ENCODE results near the gene WWP2. TPM values are rescaled to one million over a fixed set of nuclear protein-coding genes. Genes with fewer than 3 reads are reported as not detected.
"Not testable (repeated sequence)": the region's sequence is repeated elsewhere in the genome, so short reads cannot be mapped to it uniquely, and the experiment has no call there.

WWP2 gene
- total and polyA plus RNA-seq, 4 donors = 24.3 to 39.0 (median 31.4) TPM

DNA sequence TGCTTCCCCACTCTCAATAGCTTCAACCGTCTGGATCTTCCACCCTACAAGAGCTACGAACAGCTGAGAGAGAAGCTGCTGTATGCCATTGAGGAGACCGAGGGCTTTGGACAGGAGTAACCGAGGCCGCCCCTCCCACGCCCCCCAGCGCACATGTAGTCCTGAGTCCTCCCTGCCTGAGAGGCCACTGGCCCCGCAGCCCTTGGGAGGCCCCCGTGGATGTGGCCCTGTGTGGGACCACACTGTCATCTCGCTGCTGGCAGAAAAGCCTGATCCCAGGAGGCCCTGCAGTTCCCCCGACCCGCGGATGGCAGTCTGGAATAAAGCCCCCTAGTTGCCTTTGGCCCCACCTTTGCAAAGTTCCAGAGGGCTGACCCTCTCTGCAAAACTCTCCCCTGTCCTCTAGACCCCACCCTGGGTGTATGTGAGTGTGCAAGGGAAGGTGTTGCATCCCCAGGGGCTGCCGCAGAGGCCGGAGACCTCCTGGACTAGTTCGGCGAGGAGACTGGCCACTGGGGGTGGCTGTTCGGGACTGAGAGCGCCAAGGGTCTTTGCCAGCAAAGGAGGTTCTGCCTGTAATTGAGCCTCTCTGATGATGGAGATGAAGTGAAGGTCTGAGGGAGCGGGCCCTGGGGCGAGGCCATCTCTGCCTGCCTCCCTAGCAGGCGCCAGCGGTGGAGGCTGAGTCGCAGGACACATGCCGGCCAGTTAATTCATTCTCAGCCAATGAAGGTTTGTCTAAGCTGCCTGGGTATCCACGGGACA lies 177.9 kb downstream of the WWP2 start:
- Histone ChIP-seq H3K4me3 (ENCODE audit: low read depth, low read length) (no peak overlapping the region), H3K27ac (ENCODE audit: low read depth, low read length) (no peak overlapping the region), H3K9me3 (ENCODE audit: control insufficient read depth, insufficient read depth, low read length) (no peaks in the 10 kb centered on the region), H3K27me3 (ENCODE audit: control insufficient read depth, insufficient read depth, low read length) (no peaks in the 10 kb centered on the region), H3K36me3 (ENCODE audit: control insufficient read depth, insufficient read depth, low read length) (peaks cover 70% of the 10 kb centered on the region), H3K4me1 (ENCODE audit: control insufficient read depth, insufficient read depth, low read length) (peaks cover 9% of the 10 kb centered on the region)
- DNase-seq (ENCODE audit: low read depth in 4 of 6, low spot score in 6 of 6) = no peak
- WGBS (ENCODE audit: insufficient coverage) = 96% methylated on average over 21 of the region's 26 CpGs

DNA sequence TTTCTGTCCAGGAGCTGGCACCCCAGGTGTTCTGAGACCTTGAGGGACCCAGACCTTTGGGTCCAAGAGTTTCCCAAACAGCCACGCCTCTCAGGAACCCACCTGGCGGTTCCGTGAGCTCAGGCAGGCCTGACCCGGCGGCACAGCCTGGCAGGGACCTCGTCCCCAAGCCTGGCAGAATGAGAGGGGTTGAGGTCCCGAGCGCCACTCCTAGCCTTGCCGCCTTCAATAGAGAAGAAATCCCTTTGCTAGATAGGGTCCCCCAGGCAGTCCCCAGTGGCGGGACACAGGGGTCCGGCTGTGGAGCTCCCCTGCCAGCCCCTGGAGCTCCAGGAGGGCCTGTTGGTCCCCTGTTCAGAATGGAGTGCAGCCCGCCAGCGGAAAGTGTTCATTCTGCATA lies 178.5 kb downstream of the WWP2 start:
- Histone ChIP-seq H3K9me3 (ENCODE audit: control insufficient read depth, insufficient read depth, low read length) (no peaks in the 10 kb centered on the region), H3K4me3 (ENCODE audit: low read depth, low read length) (no peak overlapping the region), H3K36me3 (ENCODE audit: control insufficient read depth, insufficient read depth, low read length) (peaks cover 63% of the 10 kb centered on the region), H3K27me3 (ENCODE audit: control insufficient read depth, insufficient read depth, low read length) (no peaks in the 10 kb centered on the region), H3K4me1 (ENCODE audit: control insufficient read depth, insufficient read depth, low read length) (peaks cover 9% of the 10 kb centered on the region), H3K27ac (ENCODE audit: low read depth, low read length) (no peak overlapping the region)
- DNase-seq (ENCODE audit: low read depth in 4 of 6, low spot score in 6 of 6) = no peak
- 96% methylated on average over 13 of the region's 13 CpGs for WGBS (ENCODE audit: insufficient coverage)

DNA sequence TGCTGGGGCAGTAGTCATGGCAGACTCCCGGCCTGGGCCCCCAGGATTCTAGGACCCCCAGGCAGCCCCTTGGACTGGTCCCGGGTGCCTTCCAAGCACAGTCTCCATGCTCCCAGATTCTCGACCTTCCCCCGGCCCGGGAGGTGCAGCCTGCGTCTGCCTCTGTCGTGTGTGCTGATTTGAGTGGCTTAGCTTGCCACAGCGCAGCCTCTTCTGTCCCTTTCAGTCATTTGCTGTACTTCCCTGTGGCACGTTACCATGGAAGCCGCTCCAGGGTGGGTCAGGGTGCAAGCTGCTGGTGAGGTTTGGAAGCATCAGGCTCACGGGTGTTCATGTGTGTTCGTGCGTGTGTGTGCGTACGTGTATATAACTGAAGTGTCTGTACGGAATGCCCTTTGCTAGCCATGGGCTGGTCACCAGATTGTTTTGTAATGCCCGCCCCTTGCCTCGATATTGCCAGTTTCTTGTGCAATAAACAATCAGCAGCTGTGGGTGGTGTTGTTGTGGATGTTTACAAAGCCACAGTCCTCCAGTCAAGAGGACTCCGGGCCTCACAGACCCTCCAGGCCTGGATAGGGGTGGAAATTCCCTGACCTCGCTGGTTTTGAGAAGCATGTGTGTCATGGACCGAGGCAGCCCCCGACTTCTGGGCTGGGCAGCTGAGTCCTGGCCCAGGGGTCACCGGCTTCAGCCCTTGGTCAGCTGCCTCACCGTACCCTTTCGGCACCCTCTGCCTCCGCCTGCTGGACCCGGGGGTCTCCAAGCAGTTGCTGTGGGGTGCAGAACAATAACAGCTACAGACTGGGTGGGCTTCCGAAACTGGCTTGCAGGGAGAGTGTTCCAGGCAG lies 179.3 kb downstream of the WWP2 start:
- WGBS (ENCODE audit: insufficient coverage) = 83% methylated on average over 28 of the region's 28 CpGs
- DNase-seq (ENCODE audit: low read depth in 4 of 6, low spot score in 6 of 6) = no peak
- no peak overlapping the region for H3K27ac ChIP-seq (ENCODE audit: low read depth, low read length)
- peaks cover 9% of the 10 kb centered on the region for H3K4me1 ChIP-seq (ENCODE audit: control insufficient read depth, insufficient read depth, low read length)
- H3K9me3 ChIP-seq (ENCODE audit: control insufficient read depth, insufficient read depth, low read length) = no peaks in the 10 kb centered on the region
- H3K4me3 ChIP-seq (ENCODE audit: low read depth, low read length) = no peak overlapping the region
- no peaks in the 10 kb centered on the region for H3K27me3 ChIP-seq (ENCODE audit: control insufficient read depth, insufficient read depth, low read length)
- H3K36me3 ChIP-seq (ENCODE audit: control insufficient read depth, insufficient read depth, low read length) = peaks cover 55% of the 10 kb centered on the region

DNA sequence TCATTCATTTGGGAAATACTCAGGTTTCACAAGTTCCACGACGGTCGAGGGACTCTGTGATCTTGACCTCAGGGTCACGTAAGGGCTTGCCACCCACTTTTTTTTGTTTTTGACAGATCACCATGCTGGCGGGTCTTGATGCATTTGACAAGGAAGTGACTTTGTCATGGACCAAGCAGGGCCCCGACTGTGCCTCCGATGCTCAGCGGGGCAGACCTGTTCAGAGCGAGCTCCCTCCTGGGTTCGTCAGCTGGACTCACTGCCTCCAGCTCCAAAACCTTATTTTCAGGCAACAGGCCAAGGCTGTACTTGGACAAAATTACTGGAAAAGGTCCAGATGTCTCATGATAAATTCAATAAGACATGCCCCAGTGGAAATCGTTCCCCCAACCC lies 180.0 kb downstream of the WWP2 start:
- Histone ChIP-seq H3K27me3 (ENCODE audit: control insufficient read depth, insufficient read depth, low read length) (no peaks in the 10 kb centered on the region), H3K27ac (ENCODE audit: low read depth, low read length) (no peak overlapping the region), H3K36me3 (ENCODE audit: control insufficient read depth, insufficient read depth, low read length) (peaks cover 49% of the 10 kb centered on the region), H3K9me3 (ENCODE audit: control insufficient read depth, insufficient read depth, low read length) (no peaks in the 10 kb centered on the region), H3K4me1 (ENCODE audit: control insufficient read depth, insufficient read depth, low read length) (peaks cover 6% of the 10 kb centered on the region), H3K4me3 (ENCODE audit: low read depth, low read length) (no peak overlapping the region)
- 65% methylated on average over 10 of the region's 11 CpGs for WGBS (ENCODE audit: insufficient coverage)
- peak in 1 of 6 donors; percentile 8 for DNase-seq (ENCODE audit: low read depth in 4 of 6, low spot score in 6 of 6)

DNA sequence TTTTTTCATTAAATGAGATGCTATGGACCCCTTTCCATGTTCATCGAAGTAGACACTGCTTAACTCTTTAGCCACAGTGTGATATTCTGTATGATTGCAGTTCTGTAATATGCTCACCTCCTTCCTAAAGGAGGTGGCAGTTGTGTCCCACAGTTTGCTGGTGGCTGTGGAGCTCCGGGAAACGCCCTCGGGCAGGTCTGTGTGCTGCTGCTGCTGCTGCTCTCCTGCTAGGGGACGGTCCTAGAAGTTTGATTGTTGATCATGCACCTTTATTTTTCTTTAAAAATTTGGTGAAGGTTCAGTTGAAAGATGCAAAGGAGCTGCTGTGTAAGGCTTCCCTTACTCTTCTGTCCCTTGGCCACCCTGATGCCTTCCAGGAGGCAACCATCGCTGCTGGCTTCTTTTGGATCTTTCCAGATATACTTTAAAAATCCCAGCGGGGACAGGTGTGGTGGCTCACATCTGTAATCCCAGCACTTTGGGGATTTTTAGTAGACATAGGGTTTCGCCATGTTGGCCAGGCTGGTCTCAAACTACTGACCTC lies 180.6 kb downstream of the WWP2 start:
- Histone ChIP-seq H3K27ac (ENCODE audit: low read depth, low read length) (no peak overlapping the region), H3K27me3 (ENCODE audit: control insufficient read depth, insufficient read depth, low read length) (no peaks in the 10 kb centered on the region), H3K9me3 (ENCODE audit: control insufficient read depth, insufficient read depth, low read length) (no peaks in the 10 kb centered on the region), H3K4me3 (ENCODE audit: low read depth, low read length) (no peak overlapping the region), H3K36me3 (ENCODE audit: control insufficient read depth, insufficient read depth, low read length) (peaks cover 43% of the 10 kb centered on the region), H3K4me1 (ENCODE audit: control insufficient read depth, insufficient read depth, low read length) (no peaks in the 10 kb centered on the region)
- DNase-seq (ENCODE audit: low read depth in 4 of 6, low spot score in 6 of 6) = no peak
- 50% methylated on average over 2 of the region's 8 CpGs for WGBS (ENCODE audit: insufficient coverage)

DNA sequence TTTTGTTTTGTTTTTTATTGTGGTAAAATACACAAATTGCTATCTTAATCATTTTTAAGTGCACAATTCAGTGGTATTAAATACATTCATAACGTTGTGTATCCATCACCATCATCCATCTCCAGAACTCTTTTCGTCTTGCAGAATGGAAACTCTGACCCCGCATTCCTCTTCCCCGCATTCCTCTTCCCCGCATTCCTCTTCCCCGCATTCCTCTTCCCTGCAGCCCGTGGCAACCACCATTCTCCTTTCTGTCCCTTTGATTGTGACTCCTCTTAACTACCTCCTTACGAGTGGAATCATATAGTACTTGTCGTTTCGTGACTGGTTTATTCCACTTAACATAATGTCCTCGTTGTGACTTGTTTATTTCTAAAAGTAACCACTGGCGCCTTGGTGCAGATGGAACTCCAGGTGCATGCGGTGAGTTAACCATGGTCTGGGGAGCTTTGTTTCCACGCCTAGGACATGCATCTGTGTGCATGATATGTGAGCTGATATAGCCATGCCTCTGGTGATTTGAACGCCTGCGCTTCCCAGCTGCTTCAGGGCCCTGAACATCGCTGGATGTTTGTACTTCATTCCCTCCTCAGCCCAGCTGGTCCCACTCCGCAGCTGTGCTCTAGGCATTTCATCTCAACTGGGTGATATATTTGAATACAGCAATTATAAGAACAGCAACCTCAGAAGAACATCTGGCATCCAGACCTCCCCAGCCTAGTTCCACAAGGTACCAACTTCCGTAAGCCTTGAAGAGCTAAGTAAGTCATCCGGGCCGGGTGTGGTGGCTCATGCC lies 181.3 kb downstream of the WWP2 start:
- WGBS (ENCODE audit: insufficient coverage) = 53% methylated on average over 6 of the region's 21 CpGs
- DNase-seq (ENCODE audit: low read depth in 4 of 6, low spot score in 6 of 6) = peak in 1 of 6 donors; percentile 43

DNA sequence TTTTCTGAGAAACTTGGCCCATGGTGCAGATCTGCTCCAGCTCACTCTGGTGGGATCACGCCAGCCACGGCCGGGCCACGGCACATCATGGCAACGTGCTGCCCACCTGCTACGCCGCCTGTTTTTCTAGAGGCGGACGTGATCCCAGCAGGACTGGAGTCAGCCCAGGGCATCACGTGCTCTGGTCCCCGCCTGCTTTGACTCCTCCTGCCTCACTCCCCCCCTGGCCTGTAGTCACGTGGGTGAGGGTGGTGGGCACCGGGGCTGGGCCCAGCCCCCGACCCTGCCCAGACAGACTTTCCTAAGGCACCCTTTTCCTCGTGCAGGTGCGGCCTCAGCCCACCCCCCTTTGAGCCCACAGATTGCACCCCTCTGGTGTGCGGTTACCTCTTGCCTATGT lies 188.3 kb downstream of the WWP2 start:
- H3K9me3 ChIP-seq (ENCODE audit: control insufficient read depth, insufficient read depth, low read length); H3K4me3 ChIP-seq (ENCODE audit: low read depth, low read length); H3K4me1 ChIP-seq (ENCODE audit: control insufficient read depth, insufficient read depth, low read length); H3K27me3 ChIP-seq (ENCODE audit: control insufficient read depth, insufficient read depth, low read length); H3K27ac ChIP-seq (ENCODE audit: low read depth, low read length); DNase-seq (ENCODE audit: low read depth in 4 of 6, low spot score in 6 of 6); H3K36me3 ChIP-seq (ENCODE audit: control insufficient read depth, insufficient read depth, low read length): not testable (repeated sequence)
- WGBS (ENCODE audit: insufficient coverage) = no CpG with 5 or more reads among the region's 17 CpGs

More for the DNA sequence above, 181.3 kb downstream of the WWP2 start:
- not testable (repeated sequence) for H3K4me1 ChIP-seq (ENCODE audit: control insufficient read depth, insufficient read depth, low read length); H3K27me3 ChIP-seq (ENCODE audit: control insufficient read depth, insufficient read depth, low read length); H3K27ac ChIP-seq (ENCODE audit: low read depth, low read length); H3K4me3 ChIP-seq (ENCODE audit: low read depth, low read length); H3K9me3 ChIP-seq (ENCODE audit: control insufficient read depth, insufficient read depth, low read length)
- peaks cover 37% of the 10 kb centered on the region for H3K36me3 ChIP-seq (ENCODE audit: control insufficient read depth, insufficient read depth, low read length)

DNA sequence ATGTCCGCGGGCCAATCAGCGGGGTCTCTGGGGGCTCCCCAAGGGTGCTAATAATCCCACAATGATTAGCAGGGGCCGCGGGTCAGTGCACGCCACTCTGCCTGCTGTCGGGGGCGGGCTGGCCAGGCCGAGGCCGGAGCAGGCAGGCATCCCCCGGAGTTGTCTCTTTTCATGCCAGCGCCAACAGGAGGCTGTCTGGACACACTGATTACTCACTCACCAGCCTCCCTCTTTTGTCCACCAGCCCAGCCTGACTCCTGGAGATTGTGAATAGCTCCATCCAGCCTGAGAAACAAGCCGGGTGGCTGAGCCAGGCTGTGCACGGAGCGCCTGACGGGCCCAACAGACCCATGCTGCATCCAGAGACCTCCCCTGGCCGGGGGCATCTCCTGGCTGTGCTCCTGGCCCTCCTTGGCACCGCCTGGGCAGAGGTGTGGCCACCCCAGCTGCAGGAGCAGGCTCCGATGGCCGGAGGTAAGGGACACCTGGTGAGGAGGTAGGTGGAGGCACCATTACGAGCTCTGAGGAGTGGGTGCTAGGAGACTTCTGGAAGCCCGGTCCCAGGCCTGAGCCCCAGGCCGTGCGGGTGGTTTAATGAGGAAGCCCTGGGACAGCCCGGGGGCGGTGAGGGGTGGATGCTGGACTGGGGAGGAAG lies 189.0 kb downstream of the WWP2 start, which contains the start of gene CLEC18A:
Gene CLEC18A (plus strand): TSS at position 318 of the 655 bp plus-strand sequence. CDS start 33 bp downstream, at position 351.
- H3K9me3 ChIP-seq (ENCODE audit: control insufficient read depth, insufficient read depth, low read length); DNase-seq (ENCODE audit: low read depth in 4 of 6, low spot score in 6 of 6); H3K36me3 ChIP-seq (ENCODE audit: control insufficient read depth, insufficient read depth, low read length); H3K27ac ChIP-seq (ENCODE audit: low read depth, low read length); H3K27me3 ChIP-seq (ENCODE audit: control insufficient read depth, insufficient read depth, low read length); H3K4me3 ChIP-seq (ENCODE audit: low read depth, low read length); H3K4me1 ChIP-seq (ENCODE audit: control insufficient read depth, insufficient read depth, low read length): not testable (repeated sequence)
- WGBS (ENCODE audit: insufficient coverage) = no CpG with 5 or more reads among the region's 26 CpGs

DNA sequence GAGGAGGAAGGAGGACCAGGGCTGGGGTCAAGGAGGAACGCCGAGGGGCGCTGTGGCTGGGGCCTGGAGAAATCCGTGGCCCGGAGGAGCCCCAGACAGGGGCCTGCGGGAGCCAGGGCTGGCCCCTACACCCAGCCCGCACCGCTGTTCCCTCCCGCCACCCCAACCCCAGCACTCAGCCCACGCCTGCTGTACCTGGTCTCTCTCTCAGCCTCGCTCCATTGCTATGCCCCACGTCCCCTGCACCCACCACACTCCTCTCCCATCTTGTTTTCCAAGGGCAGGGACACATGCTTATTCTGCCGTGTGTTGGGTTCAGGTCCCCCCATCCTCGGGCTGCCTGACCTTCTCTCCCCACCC lies 189.5 kb downstream of the WWP2 start:
- H3K9me3 ChIP-seq (ENCODE audit: control insufficient read depth, insufficient read depth, low read length); H3K27me3 ChIP-seq (ENCODE audit: control insufficient read depth, insufficient read depth, low read length); H3K36me3 ChIP-seq (ENCODE audit: control insufficient read depth, insufficient read depth, low read length); H3K4me1 ChIP-seq (ENCODE audit: control insufficient read depth, insufficient read depth, low read length); DNase-seq (ENCODE audit: low read depth in 4 of 6, low spot score in 6 of 6); H3K27ac ChIP-seq (ENCODE audit: low read depth, low read length); H3K4me3 ChIP-seq (ENCODE audit: low read depth, low read length): not testable (repeated sequence)
- no CpG with 5 or more reads among the region's 14 CpGs for WGBS (ENCODE audit: insufficient coverage)
